SW 1271 (cell line): ENCODE data around the gene SFTA2.
A peak's percentile ranks its signal among the peaks of the same experiment; 100 is the strongest.

ENCODE experiments used
- DNase-seq, 2 experiments: peaks; one replicate each; lab custom pipeline; 2025; lab: John Stamatoyannopoulos, UW

Gene SFTA2

DNA sequence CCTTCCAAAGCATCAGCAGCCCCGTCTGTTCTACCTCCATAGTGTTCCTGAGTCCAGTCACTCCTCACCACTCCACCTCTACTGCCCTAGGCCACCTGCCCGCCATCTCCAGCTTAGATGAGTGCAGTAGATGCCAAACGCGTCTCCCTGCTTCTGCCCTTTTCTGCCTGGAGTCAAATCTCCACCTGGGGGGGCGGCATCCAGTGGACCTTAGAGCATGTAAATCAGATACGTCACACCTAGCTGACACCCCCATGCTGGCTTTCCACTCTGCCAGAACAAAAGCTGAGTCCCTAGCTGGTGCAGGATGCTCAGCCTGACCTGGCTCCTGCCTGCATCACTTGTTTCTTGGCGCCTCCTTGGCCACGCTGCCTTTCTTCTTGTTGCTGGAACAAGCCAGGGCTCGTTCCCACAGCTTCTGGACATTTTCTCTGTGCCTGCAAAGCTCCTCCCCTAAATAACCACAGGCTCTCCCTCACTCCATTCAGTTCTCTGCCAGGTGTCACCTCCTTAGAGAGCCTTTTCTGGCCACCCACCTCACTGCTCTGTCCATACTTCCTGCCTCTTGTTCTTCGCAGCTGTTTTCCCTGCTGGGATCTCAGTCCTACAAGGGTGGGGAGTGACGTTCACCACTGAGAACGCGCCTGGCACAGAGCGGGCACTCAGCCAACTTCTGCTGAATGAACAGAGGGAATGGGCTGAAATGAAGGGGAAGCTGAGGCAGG is 41.9 kb downstream of the SFTA2 start:
- DNase-seq = no peak

DNA sequence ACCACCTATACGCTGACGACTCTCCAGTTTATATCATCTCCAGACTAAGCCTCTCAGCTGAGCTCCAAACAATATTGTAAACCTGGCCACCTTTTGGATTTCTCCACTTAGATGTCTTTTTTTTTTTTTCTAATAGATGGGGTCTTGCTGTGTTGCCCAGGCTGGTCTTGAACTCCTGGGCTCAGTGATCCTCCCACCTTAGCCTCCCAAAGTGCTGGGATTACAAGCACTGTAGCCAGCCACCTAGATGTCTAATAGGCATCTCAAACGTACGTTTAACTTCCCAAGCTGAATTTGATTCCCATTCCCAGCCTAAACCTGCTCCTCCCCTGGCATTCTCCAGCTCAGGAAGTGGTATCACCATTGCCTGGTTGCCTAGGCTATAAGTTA is 42.5 kb downstream of the SFTA2 start:
- no peak for DNase-seq

DNA sequence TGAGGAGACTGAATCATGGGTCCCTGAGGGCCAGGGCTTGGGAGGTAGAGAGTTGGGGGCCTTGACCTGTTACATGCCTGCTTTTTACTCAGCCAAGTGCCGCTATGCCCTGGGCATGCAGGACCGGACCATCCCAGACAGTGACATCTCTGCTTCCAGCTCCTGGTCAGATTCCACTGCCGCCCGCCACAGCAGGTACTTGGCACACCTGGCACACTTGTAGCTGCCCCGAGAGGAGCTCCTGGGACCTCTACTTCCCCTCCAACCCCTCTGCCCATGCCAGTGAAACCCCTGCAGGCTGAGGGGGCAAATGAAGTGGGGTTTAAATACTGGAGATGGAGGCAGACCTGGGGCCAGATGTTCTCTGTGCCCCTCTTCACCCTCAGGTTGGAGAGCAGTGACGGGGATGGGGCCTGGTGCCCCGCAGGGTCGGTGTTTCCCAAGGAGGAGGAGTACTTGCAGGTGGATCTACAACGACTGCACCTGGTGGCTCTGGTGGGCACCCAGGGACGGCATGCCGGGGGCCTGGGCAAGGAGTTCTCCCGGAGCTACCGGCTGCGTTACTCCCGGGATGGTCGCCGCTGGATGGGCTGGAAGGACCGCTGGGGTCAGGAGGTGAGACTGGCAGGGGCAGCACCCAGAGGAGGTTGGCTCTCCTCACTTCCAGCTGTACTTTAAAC is 43.0 kb downstream of the SFTA2 start:
- DNase-seq = no peak

DNA sequence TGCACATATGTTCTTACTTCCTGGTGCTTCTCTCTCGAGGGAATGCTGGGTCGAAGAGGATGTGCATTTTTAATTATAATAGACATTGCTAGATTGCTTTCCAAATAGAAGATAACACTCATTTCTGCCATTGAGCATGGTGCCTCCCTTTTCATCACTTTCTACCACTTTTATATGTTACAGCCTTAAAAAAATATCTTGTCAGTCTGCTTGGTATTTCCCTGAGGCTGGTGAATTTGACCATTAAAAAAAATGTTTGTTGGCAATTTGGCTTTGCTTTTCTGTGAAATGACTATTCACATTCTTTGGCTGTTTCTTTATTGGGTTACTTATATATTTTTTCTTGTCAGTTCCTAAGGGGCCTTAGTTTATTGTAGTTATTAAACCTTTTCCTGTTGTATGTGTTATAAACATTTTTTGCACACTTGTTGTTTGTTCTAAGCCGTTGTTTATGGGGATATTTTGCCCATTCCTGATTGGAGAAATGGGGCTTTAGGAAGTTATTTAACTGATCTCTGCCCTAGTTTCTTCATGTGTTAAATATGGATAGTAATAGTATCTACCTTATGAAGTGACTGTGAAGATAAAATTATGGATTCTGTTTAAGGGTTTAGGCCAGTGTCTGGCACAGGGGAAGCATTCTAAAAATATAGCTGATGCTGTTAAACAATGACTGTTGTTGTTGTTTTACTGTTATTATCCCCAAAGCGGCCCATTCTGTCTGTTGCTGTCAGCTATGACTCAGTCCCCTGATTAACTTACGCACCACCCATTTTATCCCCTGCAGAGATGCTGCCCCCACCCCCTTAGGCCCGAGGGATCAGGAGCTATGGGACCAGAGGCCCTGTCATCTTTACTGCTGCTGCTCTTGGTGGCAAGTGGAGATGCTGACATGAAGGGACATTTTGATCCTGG is 43.8 kb downstream of the SFTA2 start:
- no peak for DNase-seq

DNA sequence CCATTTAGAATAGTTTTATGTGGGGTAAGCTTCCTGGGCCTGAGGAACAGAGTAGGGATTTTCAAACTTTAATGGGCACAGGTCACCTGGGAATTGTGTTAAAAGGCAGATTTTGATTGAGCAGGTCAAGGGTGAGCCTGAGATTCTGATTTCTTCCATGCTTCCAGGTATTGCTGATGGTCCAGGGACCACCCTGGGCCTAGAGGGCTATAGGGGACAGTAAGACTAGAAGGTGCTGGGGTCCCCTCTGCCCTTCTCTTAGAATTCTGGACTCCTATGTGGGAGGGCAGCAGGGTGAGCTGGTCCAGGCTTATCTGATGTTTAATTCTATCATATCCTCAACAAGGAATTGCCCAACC is 45.1 kb downstream of the SFTA2 start:
- no peak for DNase-seq

DNA sequence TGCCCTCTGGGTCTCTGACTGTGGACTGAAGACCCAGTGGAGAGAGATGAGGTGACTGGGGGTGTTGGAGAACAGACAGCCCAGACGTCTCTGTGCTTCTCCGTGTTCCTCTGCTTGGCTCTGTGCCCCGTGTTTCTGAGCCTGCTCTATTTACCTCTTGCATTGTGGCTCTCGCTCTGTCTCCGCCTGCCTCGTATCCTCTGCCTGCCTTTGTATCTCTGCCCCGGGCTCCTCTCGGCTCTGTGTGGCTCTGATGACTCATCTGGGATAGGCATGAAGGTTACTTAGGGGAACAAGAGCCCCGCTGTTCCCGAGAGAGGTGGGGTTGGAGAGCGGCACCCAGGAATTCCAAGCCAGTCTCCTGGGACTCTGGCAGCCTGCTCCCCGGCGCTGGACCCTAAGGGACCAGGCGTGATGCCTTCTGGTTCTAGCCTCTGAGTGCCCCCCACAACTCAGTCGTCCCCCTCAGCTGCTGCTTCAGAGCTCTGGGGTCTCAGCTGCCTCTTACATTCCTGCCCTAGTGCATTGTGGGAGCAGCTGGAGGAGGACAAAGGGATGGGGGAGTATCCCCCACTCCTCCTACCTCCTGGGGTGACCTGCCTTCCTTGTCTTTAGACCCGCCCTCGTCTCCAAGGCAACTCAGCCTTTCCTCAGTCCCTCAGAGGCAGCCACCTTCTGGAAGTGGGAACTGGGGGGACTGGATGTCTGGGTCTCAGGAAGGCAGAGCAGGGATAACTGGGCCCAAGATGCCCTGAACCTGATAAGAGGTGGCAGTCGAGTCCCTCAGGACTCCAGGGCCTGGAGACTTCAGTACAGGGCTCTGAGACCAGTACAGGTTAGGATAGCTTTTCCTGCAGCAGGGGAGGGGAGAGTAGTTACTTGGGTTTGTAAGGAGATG is 45.7 kb downstream of the SFTA2 start:
- DNase-seq = peak; percentile 45 to 80

DNA sequence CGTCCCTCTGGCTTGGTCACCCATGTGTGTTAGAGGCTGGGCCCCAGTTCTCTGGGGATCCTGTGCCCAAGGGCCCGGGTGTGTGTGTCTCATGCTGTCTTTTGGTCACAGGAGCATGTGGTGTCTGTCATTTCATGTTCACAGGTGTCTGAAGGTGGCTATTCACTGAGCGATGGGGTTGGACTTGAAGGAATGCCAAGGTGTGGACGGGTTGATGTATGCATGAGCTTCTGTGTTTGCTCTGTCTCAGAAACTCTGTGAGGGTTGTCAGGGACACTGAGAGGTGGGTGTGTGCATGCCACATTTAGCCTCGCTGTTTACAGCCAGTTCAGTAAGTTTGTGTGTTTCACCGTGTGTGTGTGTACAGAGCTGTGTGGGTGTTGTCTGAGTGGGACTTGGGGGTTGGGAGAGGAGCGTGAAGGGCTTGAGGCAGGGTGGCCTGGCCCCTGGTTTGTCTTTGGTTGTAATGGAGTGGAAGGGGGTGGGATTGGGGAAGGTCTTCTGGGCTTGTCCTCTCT is 46.4 kb downstream of the SFTA2 start:
- no peak for DNase-seq

DNA sequence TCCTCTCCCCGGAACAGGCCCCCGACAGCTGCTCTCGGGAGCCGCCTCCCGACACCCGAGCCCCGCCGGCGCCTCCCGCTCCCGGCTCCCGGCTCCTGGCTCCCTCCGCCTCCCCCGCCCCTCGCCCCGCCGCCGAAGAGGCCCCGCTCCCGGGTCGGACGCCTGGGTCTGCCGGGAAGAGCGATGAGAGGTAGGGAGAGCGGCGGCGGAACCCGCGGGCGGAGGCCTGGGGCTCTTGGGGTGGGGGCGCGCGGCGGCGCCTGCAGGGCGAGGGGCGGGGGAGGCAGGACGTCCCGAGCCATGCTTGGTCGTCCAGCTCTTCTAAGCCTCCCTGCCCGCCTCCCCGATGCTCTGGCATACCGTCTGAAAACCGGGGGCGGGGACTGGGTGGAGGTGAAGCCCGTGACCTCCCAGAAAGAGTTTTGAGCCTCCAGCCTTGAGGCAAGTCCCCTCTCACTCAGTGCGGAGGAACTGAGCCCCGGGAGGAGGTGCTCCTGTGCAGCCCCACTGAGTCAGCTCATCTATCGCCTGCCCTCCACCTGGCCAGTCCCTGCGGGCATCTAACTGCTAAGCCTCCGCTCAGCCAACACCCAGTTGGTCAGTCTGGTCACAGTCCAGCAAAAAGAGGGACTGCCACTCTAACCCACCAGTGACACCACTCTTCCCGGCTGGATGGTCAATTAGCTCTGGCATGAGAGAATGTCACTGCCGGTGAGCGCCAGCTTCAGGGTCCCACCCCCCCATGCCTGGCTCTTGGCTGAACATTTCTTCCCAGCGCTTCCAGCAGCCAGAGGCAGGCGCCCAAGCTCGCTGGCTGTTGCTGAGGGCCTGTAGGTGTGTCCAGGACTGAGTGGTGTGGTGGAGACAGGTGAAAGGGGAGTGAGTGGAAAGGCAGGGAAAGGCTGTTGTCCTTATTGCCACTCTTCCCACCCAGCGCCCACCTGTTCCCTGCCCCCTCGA is 47.2 kb downstream of the SFTA2 start:
- DNase-seq = peak in 1 of 2 experiments; percentile 36

DNA sequence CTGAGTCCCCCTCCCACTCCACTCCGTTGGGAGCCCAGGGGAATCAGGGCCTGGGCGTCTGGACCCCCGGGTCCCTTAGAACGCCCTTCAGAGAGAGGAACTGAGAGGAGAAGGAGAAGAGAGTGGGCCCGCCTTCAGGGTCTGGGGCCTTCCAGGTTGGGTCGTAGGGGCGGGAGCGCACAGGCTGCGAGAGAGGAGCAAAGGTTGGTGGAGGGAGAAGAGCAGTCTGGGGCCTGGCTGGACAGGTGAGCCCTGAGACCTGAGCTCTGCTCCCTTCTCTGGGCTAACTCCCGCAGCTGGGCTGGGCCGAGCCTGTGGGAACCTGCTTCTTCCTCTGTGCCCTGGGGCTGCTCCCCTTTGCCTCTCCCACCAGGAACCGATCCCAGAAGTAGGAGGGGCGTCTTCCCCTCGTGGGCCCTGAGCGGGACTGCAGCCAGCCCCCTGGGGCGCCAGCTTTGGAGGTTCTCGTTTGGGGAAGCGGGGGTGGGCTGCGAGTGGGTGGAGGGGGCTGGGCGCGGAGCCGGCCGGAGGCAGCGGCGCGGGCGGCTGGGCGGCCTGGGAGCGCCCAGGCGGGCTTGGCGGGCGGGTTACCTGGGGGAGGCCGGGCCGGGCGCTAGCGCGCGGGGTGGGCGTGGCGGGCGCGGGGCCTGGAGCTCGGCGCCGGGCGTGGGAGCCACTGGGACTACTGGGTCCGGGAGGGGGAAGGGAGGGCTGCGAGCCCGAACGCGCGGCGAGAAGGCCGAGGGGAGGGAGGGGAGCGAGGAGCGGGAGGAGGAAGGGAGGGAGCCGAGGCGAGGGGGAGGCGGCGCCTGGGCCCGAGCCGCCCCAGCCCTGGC is 48.1 kb downstream of the SFTA2 start, which contains the start of gene DDR1:
TSS of gene DDR1 (plus strand) at position 835 of the 836 bp plus-strand sequence. CDS start 4,211 bp downstream, outside the sequence.
- DNase-seq = peak in 1 of 2 experiments; percentile 25

DNA sequence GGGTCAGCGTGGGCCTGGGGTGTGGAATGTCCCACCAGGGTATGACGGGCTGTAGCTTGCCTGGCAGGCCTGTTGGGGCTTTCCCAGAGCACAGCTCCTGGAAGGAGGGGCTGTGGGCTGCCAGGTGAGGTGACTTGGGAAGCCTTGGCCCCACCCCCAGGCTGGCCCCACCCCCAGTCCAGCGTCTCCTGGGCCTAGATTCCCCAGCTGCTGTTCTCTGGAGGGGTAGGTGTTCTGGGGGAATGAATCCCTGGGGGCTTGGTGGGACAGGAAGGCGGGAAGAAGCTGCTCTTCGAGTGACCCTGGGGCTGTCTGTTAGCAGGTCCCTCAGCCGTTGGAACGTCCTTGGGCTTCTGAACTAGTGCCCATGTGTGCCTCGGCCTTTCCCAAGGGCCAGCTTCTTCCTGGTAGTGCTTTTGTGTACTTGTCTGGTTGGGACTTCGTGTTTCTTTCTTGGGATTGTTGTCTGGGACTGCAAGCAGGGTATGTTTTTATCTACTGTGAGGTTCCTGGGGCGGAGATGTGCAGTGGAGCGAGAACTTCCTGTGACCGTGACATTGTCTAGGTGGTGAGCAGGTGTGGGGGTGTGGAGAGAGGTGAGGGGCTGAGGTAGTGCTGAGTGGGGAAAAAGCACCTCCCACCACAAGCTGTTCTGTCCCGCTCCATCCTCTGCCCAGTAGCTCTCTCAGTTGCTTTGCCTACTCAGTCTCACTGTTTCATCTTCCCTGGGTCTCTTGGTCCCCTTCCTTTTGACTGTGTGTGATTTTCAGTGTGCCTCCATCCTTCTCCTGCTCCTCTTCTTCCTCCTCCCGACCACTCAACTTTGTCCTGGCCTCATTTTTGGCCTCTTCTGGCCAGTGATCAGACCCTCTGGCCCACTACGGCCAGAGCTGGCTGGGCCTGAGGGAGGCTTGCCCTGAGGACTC is 48.9 kb downstream of the SFTA2 start:
- no peak for DNase-seq

DNA sequence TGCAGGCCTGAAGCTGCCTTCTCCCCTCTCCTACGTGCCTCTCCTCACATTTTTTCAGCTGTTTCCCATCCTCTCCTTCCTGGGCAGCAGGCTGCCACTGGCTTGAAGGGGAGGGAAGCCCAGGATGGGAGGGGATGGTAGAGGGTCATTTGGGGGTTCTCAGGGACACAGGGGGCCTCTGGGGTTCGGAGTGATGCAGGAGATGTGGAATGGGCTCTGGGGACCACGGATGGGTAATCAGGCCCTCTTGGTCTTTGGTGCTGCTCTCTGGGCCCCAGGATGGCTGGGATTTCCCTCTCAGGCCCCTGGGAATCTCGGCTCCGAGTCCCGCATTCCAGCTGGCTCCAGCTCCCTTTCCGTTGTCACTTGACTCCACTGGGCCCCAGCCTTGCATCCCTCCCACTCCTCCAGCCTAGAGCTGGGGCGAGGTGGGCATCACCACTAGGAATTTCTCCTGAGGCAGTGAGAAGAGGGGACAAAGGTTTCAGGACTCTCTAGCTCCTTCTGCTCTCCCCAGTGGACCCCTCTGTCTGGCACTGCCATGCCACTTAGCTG is 49.7 kb downstream of the SFTA2 start:
- DNase-seq = no peak

DNA sequence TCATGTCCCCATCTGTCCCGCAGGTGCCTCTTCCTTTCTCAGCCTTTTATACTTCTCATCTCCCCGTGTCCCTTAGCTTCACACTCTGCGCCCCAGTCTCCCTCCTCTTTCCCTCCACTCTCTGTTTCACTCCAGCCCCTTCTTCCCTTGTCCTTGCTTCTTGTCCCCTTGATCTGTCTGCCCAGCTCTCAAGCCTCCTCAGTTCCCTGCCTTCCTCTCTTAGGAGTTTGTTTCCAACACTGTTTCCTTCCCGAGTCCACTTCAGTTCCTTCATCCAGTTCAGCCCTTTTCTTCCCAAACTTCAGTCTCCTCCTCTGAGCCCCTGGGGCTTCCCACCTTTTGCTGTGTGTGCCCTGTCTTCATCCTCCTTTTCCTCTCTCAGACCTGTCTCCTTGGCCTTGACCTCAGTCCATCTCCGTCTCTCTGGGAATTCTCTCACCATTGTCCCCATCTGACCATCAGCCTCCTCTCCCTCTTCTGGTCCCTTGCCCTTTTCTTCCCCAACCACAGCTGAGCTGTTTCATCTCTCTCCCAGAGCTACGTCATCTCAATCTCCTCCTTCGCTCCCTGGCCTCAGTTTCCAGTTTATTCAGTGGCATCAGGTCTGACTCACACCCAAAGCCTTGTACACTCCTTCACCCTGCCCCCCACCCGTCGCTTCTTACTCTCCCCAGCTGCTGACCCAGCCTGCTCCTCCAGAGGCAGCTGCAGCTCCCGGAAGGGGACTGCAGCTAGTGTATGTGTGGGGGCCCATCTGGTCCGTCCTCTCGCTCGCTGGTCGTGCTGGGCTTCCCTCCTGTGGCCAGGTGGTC is 50.4 kb downstream of the SFTA2 start:
- no peak for DNase-seq
